ENCODE results near the gene EMC7. TPM values are rescaled to one million over a fixed set of nuclear protein-coding genes. Genes with fewer than 3 reads are reported as not detected.

EMC7 gene
- total RNA-seq, 2 donors from 2014 or later, result 36.7 to 44.5 TPM

DNA sequence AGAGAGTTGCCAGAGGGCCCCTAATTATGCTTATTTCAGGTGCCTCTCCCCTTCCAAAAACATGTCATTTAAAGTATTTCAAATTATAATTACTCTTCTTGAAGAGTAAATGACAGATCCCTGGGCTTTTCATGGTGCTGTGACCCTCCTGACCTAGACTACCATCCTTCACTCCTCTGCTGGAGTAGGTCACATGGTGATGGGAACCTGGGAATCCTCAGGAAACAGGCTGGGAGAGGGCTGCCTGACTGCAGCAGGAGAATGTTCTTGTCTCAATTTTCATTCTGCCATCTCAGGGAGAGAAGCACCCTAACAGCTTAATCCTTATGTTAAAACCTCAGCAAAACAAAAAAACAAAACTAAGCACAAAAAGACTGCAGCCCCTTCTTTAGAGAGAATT is 24.9 kb upstream of the EMC7 start:
- DNase-seq, result no peak

DNA sequence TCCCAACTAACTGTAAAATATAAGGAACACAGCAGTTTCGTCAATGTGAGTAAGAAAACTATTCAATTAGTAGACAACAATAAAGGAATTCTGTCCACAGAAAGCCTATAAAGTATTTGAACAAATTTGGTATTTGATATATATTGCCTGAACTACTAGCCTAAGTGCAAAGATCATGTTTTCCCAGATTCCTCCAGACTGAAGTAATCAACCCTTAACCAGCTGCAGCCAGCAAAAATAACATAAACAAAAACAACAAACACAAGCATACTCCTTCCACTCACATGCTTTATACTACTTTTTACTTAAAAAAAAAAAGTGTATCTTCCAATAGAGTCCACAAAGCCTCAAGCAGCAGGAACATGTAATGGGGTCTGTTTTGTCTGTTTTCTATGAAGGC is 24.3 kb upstream of the EMC7 start:
- no peaks in the 10 kb centered on the region for H3K27me3 Mint-ChIP-seq (ENCODE audit: insufficient read depth)
- H3K27ac Mint-ChIP-seq, result no peak overlapping the region
- H3K4me1 Mint-ChIP-seq, result no peaks in the 10 kb centered on the region
- no peaks in the 10 kb centered on the region for H3K36me3 Mint-ChIP-seq (ENCODE audit: low read depth)
- no peaks in the 10 kb centered on the region for H3K27me3 ChIP-seq (ENCODE audit: control insufficient read depth, insufficient read depth, low read length, poor library complexity, severe bottlenecking)
- peaks cover 7% of the 10 kb centered on the region for H3K9me3 Mint-ChIP-seq
- 60% methylated on average over 1 of the region's 1 CpG; no CpG with 5 or more reads in 1 of the 2 experiments for WGBS, 2 experiments (ENCODE audit: insufficient coverage in 1 of 2, insufficient read length in 1 of 2)
- no peak overlapping the region for H3K4me3 Mint-ChIP-seq
- H3K9ac ChIP-seq (ENCODE audit: extremely low read depth, low read length, poor library complexity, severe bottlenecking), result no peak overlapping the region
- H3K36me3 ChIP-seq (ENCODE audit: control insufficient read depth, insufficient read depth, low read length), result no peaks in the 10 kb centered on the region
- H3K4me1 ChIP-seq (ENCODE audit: control insufficient read depth, insufficient read depth, low read length), result no peaks in the 10 kb centered on the region
- TF ChIP-seq, protein P1, sequence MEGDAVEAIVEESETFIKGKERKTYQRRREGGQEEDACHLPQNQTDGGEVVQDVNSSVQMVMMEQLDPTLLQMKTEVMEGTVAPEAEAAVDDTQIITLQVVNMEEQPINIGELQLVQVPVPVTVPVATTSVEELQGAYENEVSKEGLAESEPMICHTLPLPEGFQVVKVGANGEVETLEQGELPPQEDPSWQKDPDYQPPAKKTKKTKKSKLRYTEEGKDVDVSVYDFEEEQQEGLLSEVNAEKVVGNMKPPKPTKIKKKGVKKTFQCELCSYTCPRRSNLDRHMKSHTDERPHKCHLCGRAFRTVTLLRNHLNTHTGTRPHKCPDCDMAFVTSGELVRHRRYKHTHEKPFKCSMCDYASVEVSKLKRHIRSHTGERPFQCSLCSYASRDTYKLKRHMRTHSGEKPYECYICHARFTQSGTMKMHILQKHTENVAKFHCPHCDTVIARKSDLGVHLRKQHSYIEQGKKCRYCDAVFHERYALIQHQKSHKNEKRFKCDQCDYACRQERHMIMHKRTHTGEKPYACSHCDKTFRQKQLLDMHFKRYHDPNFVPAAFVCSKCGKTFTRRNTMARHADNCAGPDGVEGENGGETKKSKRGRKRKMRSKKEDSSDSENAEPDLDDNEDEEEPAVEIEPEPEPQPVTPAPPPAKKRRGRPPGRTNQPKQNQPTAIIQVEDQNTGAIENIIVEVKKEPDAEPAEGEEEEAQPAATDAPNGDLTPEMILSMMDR (conservative IDR thresholded peaks at IDR 0.05), result no peak
- no peak overlapping the region for H3K27ac ChIP-seq (ENCODE audit: low read depth, low read length)
- H3K9me3 ChIP-seq (ENCODE audit: control insufficient read depth, low read length), result peaks cover 4% of the 10 kb centered on the region
- no peak for DNase-seq
- no peak overlapping the region for H3K4me3 ChIP-seq (ENCODE audit: low read length)

More for the DNA sequence above, 24.9 kb upstream of the EMC7 start:
- TF ChIP-seq, protein P1 (conservative IDR thresholded peaks at IDR 0.05), result no peak
- Mint-ChIP-seq H3K36me3 (ENCODE audit: low read depth) (no peaks in the 10 kb centered on the region), H3K27me3 (ENCODE audit: insufficient read depth) (no peaks in the 10 kb centered on the region), H3K27ac (no peak overlapping the region), H3K4me3 (no peak overlapping the region), H3K4me1 (no peaks in the 10 kb centered on the region), H3K9me3 (peaks cover 6% of the 10 kb centered on the region)
- no peaks in the 10 kb centered on the region for H3K4me1 ChIP-seq (ENCODE audit: control insufficient read depth, insufficient read depth, low read length)
- no peaks in the 10 kb centered on the region for H3K27me3 ChIP-seq (ENCODE audit: control insufficient read depth, insufficient read depth, low read length, poor library complexity, severe bottlenecking)
- no peak overlapping the region for H3K9ac ChIP-seq (ENCODE audit: extremely low read depth, low read length, poor library complexity, severe bottlenecking)
- peaks cover 4% of the 10 kb centered on the region for H3K9me3 ChIP-seq (ENCODE audit: control insufficient read depth, low read length)
- H3K36me3 ChIP-seq (ENCODE audit: control insufficient read depth, insufficient read depth, low read length), result no peaks in the 10 kb centered on the region
- no peak overlapping the region for H3K27ac ChIP-seq (ENCODE audit: low read depth, low read length)
- no peak overlapping the region for H3K4me3 ChIP-seq (ENCODE audit: low read length)

DNA sequence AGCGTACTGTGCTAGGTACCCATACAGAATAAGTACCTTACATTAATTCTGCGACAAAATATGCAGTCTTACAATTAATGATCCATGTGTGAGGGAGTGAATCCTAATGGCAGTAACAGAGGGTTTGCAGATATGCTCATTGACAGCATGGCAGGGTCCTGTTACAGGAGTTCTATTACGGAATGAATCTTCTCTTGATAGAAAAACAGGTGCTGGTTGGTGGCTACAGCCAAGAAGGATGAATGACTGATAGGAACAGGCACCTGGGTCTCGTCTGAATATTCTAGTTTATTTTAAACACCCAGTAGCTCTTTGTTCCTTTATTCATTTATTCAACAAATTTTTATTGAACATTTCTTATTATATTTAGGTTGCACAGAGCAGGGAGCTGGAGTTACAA is 23.0 kb upstream of the EMC7 start:
- TF ChIP-seq, protein P1 (conservative IDR thresholded peaks at IDR 0.05), result no peak
- H3K36me3 Mint-ChIP-seq (ENCODE audit: low read depth), result no peaks in the 10 kb centered on the region
- no peak overlapping the region for H3K4me3 Mint-ChIP-seq
- Histone ChIP-seq H3K27ac (ENCODE audit: low read depth, low read length) (no peak overlapping the region), H3K9ac (ENCODE audit: extremely low read depth, low read length, poor library complexity, severe bottlenecking) (no peak overlapping the region), H3K4me1 (ENCODE audit: control insufficient read depth, insufficient read depth, low read length) (no peaks in the 10 kb centered on the region), H3K27me3 (ENCODE audit: control insufficient read depth, insufficient read depth, low read length, poor library complexity, severe bottlenecking) (no peaks in the 10 kb centered on the region), H3K36me3 (ENCODE audit: control insufficient read depth, insufficient read depth, low read length) (no peaks in the 10 kb centered on the region), H3K4me3 (ENCODE audit: low read length) (no peak overlapping the region), H3K9me3 (ENCODE audit: control insufficient read depth, low read length) (peaks cover 4% of the 10 kb centered on the region)
- WGBS, 2 experiments (ENCODE audit: insufficient coverage in 1 of 2, insufficient read length in 1 of 2), result 96% methylated on average over 3 to 4 of the region's 4 CpGs
- no peaks in the 10 kb centered on the region for H3K4me1 Mint-ChIP-seq
- peaks cover 7% of the 10 kb centered on the region for H3K9me3 Mint-ChIP-seq
- no peak overlapping the region for H3K27ac Mint-ChIP-seq
- H3K27me3 Mint-ChIP-seq (ENCODE audit: insufficient read depth), result no peaks in the 10 kb centered on the region
- no peak for DNase-seq

All from endodermal cell (in vitro differentiated cells).